Left ventricle myocardium inferior (tissue), 1 donor: Measurements from ENCODE around the gene RHCE. TPM values are rescaled to one million over a fixed set of nuclear protein-coding genes. Genes with fewer than 3 reads are reported as not detected.
"Not testable (repeated sequence)": the region's sequence is repeated elsewhere in the genome, so short reads cannot be mapped to it uniquely, and the experiment has no call there.

ENCODE experiments used
- DNase-seq: peaks from one replicate; pipeline ENCODE4 v3.0.0-alpha.2; 2020
- H3K27ac ChIP-seq: fragments of 200-600 bp; replicated peaks from 2 replicates; pipeline ENCODE4 v1.8.0; 2021
- H3K27me3 ChIP-seq: fragments of 200-600 bp; 2 replicates; pipeline ENCODE4 v1.8.0; 2021; ENCODE audit warnings: low read depth
- H3K36me3 ChIP-seq: fragments of 200-600 bp; 2 replicates; pipeline ENCODE4 v1.8.0; 2021
- H3K4me1 ChIP-seq: fragments of 200-600 bp; 2 replicates; pipeline ENCODE4 v1.8.0; 2021
- H3K4me3 ChIP-seq: fragments of 200-600 bp; 2 replicates; pipeline ENCODE4 v1.8.0; 2021; ENCODE audit warnings: mild to moderate bottlenecking, moderate library complexity
- H3K9me3 ChIP-seq: fragments of 200-600 bp; replicated peaks from 2 replicates; pipeline ENCODE4 v1.8.0; 2021
- intact Hi-C: fragments of 100-400 bp; cut with micrococcal nuclease; formaldehyde crosslinking; loops from one replicate; pipeline ENCODE4 v1.11.0; 2022
- total RNA-seq: library from RNA; stranded (reverse); fragmentation: NEBNext Ultra II Directional; extraction: Animal tissue kit (Norgen Biotek cat#: 25700); gene quantifications from one replicate; pipeline ENCODE4 v1.2.1, GENCODE V29; 2021
- TF ChIP-seq, protein P1 (sequence below): fragments of 200-600 bp; IDR thresholded peaks from 2 replicates; pipeline ENCODE4 v1.8.0; 2021; ENCODE audit warnings: antibody characterized with exemption, mild to moderate bottlenecking, borderline replicate concordance
- donor health status: DM: no; HTN: yes; CAD: no; lungs with severe emphysema.

Gene RHCE
- total RNA-seq, 1 donor from 2014 or later = 1.0 TPM

DNA sequence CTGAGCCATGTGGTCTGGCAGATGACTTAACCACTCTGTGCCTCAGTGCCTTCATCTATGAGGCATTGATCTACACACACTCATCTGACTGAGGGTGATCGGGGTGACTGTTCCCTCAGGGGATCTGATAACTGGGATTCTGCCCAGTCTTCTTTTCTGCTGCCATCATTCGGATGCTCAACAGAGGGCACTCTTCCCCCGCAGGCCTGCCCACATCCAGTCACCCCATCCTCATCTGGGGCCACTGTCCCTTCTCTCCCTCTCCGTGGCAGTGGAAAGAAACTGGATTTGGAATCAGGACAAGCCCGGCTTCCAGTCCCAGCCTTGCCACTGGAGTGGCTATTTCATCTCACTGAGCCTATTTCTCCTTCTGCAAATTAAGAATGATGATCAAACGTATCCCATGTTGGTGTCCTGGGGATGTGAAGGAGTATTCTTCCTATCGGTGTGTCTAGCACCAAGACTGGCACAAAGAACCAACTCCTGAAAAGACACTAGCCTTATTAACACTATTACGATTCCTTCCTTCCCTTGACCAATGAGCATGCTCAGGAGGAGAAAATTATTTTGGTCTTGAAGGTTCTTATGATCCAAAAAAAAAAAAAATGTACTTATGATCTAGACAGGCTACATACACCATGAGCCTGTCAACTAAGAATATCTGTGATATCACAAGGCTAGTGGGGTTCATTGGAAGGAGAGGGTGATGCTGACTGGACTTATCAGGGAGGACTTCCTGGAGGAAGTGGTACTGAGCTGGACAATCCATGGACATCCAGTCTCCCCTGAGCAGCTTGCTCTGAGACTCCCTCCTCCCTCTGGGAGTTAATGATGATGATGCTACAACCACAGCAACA, 17.4 kb downstream of the RHCE start:
- DNase-seq, H3K36me3 ChIP-seq, H3K4me3 ChIP-seq, H3K27ac ChIP-seq, H3K9me3 ChIP-seq, H3K27me3 ChIP-seq, intact Hi-C loops, H3K4me1 ChIP-seq: not testable (repeated sequence)
- TF ChIP-seq, protein P1, sequence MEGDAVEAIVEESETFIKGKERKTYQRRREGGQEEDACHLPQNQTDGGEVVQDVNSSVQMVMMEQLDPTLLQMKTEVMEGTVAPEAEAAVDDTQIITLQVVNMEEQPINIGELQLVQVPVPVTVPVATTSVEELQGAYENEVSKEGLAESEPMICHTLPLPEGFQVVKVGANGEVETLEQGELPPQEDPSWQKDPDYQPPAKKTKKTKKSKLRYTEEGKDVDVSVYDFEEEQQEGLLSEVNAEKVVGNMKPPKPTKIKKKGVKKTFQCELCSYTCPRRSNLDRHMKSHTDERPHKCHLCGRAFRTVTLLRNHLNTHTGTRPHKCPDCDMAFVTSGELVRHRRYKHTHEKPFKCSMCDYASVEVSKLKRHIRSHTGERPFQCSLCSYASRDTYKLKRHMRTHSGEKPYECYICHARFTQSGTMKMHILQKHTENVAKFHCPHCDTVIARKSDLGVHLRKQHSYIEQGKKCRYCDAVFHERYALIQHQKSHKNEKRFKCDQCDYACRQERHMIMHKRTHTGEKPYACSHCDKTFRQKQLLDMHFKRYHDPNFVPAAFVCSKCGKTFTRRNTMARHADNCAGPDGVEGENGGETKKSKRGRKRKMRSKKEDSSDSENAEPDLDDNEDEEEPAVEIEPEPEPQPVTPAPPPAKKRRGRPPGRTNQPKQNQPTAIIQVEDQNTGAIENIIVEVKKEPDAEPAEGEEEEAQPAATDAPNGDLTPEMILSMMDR = peak; percentile 52

DNA sequence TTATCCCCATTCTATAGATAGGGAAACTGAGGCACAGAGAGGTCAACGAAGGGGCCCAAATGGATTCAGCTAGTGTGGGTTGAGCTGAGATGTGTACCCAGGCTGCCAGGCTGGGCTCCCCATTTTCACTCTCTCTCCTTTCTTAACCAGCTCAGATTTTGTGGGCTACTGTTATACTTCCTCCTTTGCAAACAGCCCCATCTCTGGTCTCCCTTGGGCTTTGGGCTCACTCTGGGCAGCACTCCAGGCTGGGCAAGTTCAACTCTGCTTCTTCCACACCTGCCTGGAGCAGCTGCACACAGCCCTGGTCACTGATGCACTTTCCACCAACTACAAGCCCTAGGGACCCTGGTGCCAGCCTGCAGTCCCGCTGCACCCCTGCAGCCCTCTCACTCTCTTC, 22.5 kb downstream of the RHCE start:
- H3K36me3 ChIP-seq, DNase-seq, H3K4me1 ChIP-seq, H3K9me3 ChIP-seq, H3K27me3 ChIP-seq, H3K27ac ChIP-seq, intact Hi-C loops, H3K4me3 ChIP-seq: not testable (repeated sequence)

DNA sequence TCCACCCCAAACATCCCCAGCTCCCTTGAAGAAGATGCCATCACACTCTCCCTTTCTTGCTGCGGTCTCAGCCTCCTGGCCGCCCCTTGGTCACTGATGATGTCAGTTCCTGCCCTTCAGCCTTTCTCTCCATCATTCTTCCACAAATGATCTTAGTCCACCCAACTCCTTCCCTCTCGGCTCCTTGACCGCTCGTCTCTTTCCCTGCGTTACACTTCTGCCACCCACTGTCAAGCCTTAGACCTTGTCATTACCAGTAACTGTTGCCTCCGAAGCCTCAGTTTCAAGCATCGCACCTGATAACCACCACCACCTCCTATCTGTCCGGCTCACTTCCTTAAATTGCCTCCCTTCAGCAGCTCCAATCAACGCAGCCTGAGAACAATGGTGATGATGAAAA, 23.1 kb downstream of the RHCE start:
- H3K36me3 ChIP-seq, intact Hi-C loops: not testable (repeated sequence)

DNA sequence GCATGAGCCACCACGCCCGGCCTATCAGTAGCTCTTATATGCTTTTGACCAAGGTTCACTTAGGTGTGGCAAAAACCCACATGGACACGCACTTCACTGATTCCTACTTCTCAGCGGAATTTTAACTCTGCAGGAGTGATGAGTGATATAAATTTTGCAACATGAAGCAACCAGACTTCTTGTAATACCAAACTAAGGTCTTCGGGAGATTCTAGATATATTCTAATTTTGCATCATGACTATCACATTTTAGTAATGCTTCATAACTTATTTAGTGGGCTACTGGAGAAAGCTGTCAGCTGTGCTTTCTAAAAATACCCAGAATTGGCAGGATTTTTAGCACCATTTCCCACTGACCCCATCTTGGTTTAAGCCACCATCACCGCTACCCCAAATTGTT, 27.8 kb downstream of the RHCE start:
- TF ChIP-seq, protein P1 = no peak
- H3K9me3 ChIP-seq = no peaks in the 10 kb centered on the region
- no peak overlapping the region for H3K27ac ChIP-seq
- no peaks in the 10 kb centered on the region for H3K36me3 ChIP-seq
- intact Hi-C loops = no loop called here
- H3K4me3 ChIP-seq = no peak overlapping the region
- DNase-seq = no peak
- no peaks in the 10 kb centered on the region for H3K4me1 ChIP-seq
- no peaks in the 10 kb centered on the region for H3K27me3 ChIP-seq

More for the DNA sequence above, 23.1 kb downstream of the RHCE start:
- not testable (repeated sequence) for H3K4me1 ChIP-seq, H3K9me3 ChIP-seq, H3K27ac ChIP-seq, H3K4me3 ChIP-seq, DNase-seq, H3K27me3 ChIP-seq

DNA sequence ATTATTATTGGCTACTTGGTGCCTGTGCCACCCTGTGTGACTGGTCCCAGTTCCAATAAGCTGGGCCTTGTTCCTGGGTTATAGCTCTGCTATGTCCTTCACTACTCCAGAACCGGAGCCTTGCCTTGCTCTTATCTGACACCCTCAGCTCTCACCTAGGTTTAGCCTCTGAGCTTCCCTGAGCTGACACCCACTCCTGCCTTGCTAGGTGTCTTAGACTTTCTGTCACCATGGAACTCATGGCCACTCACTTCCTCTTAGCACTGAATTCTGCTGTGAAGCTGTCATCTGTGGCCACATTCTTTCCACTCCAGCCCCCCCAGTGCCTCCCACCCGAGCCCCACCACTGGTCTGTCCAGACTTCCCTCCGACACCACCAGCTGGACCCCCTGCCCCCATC, 30.9 kb downstream of the RHCE start:
- H3K4me1 ChIP-seq, H3K9me3 ChIP-seq, intact Hi-C loops, H3K27ac ChIP-seq, H3K27me3 ChIP-seq, H3K4me3 ChIP-seq, H3K36me3 ChIP-seq, DNase-seq: not testable (repeated sequence)

DNA sequence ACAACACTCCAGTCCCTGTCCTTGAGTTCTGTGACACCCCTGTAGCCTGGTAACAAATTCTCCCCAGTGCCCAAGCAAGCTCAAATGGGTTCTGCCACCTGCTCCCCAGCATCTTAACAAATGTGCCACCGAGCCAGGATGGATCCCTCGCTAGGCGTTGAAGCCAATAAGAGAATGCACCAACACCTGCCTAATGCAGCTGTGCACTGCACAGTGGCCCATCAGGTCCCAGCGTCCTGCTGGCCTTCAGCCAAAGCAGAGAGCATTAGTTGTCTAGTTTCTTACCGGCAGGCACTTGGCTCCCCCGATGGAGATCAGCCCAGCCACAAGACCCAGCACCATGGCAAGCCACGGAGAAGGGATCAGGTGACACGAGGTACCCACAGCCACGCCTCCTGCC, 31.9 kb downstream of the RHCE start:
- H3K4me3 ChIP-seq, H3K9me3 ChIP-seq, intact Hi-C loops, DNase-seq, H3K36me3 ChIP-seq, H3K27me3 ChIP-seq, H3K4me1 ChIP-seq, H3K27ac ChIP-seq: not testable (repeated sequence)

DNA sequence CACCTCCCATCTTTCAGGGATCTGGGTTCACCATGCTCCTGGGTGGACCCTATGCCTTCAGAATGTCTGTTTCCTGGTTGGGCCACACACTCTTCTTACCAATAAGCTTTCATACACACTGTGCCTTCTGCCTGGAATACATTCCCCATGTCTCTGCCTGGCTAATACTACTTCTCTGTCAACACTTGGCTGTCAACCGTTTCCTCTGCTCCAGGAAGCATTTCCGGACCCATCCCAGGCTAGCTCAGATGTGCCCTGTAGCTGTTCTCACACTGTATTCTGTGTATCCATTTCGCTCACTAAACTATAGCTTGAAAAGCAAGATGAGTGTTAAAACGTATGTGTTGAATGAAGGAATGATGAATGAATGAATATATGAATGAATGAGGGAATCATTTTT, 33.5 kb downstream of the RHCE start:
- H3K4me1 ChIP-seq, DNase-seq, H3K36me3 ChIP-seq, H3K4me3 ChIP-seq, intact Hi-C loops, H3K9me3 ChIP-seq, H3K27ac ChIP-seq, H3K27me3 ChIP-seq: not testable (repeated sequence)

DNA sequence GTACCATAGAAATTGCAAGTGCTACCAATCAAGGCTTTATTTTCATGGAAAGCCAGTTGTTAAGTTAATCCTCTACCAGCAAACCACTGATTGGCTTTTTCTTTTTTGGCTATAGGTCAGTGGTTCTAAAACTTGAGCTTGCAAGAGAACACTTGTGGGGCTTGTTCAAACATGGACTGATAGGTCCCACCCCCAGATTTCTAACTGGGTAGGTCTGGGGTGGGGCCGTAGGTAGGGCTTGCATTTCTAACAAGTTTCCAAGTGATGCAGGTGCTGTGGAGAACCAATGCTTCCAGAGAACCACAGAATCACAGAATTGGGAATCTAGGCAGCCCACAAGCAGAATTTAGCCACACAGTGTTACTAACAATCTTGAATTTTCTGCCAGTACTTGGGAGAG, 36.8 kb downstream of the RHCE start:
- H3K27me3 ChIP-seq, intact Hi-C loops: not testable (repeated sequence)

DNA sequence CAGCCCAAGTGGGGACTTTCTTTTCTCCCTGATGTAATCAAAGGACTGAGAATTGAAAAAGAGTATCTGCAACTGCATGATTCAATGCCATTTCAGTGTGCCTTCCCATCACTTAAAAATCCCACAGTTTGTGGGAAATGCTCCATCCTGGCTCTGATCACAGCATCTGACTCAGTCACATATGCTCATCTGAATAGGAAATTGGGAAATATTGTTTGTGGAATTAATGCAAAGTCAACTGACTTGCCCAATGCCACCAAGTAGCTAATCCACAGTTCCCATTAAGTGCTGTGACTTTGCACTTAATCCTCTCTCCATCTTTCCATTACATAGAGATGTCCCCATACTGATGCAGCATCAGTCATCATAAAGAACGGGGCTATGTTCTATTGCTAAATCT, 37.5 kb downstream of the RHCE start:
- H3K27me3 ChIP-seq, H3K27ac ChIP-seq, H3K9me3 ChIP-seq, intact Hi-C loops, H3K4me3 ChIP-seq, H3K4me1 ChIP-seq, H3K36me3 ChIP-seq, DNase-seq: not testable (repeated sequence)

More for the DNA sequence above, 36.8 kb downstream of the RHCE start:
- H3K4me3 ChIP-seq, H3K4me1 ChIP-seq, DNase-seq, H3K9me3 ChIP-seq, H3K36me3 ChIP-seq, H3K27ac ChIP-seq: not testable (repeated sequence)

DNA sequence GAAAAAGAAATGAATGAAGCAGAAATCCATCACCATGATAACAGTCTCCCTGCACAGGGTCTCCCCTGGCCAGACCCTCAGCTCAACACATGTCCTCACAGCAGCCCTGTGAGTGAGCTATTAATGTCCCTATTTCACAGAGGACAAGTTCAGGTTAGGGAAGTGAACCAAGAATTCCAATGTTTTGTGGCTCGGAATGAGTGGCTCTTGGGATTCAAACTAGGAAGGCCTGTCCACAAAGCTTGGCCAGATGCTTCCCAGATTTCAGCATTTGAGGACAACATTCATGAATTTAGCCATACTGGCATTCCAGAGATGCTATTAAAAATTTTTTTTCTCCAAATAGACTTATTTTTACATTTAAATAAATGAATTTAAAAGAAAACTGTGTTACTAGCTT, 38.1 kb downstream of the RHCE start:
- DNase-seq, H3K4me3 ChIP-seq, H3K4me1 ChIP-seq, H3K27ac ChIP-seq, H3K36me3 ChIP-seq, H3K27me3 ChIP-seq, intact Hi-C loops, H3K9me3 ChIP-seq: not testable (repeated sequence)

DNA sequence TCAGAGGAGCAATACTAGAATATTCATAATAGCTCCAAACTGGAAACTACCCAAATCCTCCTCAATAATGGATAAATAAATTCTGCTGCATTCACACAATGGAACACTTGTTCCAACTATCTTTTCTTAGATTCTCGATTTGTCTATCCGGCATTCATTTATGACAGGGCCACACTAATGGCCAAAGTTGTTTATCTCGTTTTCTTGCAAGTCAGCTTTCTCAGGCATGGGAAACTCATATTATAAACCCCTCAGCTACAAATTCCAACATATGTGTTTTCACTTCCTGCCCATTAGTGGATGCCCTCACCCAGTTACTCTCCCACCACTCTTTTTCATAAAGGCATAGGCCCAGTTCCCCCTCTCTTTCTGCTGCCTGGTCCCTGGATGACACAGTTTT, 42.3 kb downstream of the RHCE start:
- H3K9me3 ChIP-seq, DNase-seq, H3K4me3 ChIP-seq, H3K27ac ChIP-seq, intact Hi-C loops, H3K4me1 ChIP-seq, H3K36me3 ChIP-seq, H3K27me3 ChIP-seq: not testable (repeated sequence)

DNA sequence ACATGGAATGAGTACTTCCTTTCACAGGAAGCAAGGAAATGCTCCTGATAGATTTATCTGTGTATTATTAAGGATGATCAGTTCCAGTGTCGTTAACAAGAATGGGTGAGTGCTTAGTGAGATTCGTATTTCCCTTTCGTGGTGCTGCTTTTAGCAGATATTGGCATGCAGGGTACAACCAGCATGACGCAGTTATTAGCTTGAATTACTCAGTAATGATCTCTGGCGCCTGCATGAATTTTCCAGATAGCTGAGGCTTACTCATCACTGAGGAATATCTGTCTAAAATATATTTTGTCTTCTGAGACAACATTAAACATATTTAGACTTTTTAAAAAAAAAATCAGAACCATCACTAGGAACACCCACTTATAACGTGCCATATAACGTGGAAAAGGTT, 48.9 kb downstream of the RHCE start:
- intact Hi-C loops, H3K27me3 ChIP-seq, H3K36me3 ChIP-seq, H3K4me3 ChIP-seq, H3K27ac ChIP-seq, H3K4me1 ChIP-seq, H3K9me3 ChIP-seq, DNase-seq: not testable (repeated sequence)
